Nephron progenitor cell (in vitro differentiated cells): ENCODE measurements around the gene ZNF830.

ENCODE experiments used
- DNase-seq: peaks from one replicate; pipeline ENCODE4 v3.0.0; 2021
- H3K27ac Mint-ChIP-seq: 2 replicates; pipeline ENCODE4 v1.8.0; 2021; ENCODE audit warnings: mild to moderate bottlenecking, moderate library complexity, mixed read lengths
- H3K27me3 Mint-ChIP-seq: 2 replicates; pipeline ENCODE4 v1.8.0; 2021; ENCODE audit warnings: mild to moderate bottlenecking, low read depth, mixed read lengths; ENCODE audit not compliant: poor library complexity
- H3K36me3 Mint-ChIP-seq: 2 replicates; pipeline ENCODE4 v1.8.0; 2021; ENCODE audit warnings: low read depth, mixed read lengths
- H3K4me1 Mint-ChIP-seq: 2 replicates; pipeline ENCODE4 v1.8.0; 2021; ENCODE audit warnings: mixed read lengths
- H3K4me3 Mint-ChIP-seq: 2 replicates; pipeline ENCODE4 v1.8.0; 2021; ENCODE audit warnings: mild to moderate bottlenecking, moderate library complexity, mixed read lengths
- H3K9me3 Mint-ChIP-seq: 2 replicates; pipeline ENCODE4 v1.8.0; 2021; ENCODE audit warnings: mild to moderate bottlenecking, moderate library complexity, mixed read lengths
- TF ChIP-seq, protein P1 (sequence below): fragments of 200-600 bp; sonication (generic); IDR thresholded peaks from 2 replicates; pipeline ENCODE4 v1.5.0; 2021; ENCODE audit warnings: antibody characterized with exemption

Gene ZNF830

DNA sequence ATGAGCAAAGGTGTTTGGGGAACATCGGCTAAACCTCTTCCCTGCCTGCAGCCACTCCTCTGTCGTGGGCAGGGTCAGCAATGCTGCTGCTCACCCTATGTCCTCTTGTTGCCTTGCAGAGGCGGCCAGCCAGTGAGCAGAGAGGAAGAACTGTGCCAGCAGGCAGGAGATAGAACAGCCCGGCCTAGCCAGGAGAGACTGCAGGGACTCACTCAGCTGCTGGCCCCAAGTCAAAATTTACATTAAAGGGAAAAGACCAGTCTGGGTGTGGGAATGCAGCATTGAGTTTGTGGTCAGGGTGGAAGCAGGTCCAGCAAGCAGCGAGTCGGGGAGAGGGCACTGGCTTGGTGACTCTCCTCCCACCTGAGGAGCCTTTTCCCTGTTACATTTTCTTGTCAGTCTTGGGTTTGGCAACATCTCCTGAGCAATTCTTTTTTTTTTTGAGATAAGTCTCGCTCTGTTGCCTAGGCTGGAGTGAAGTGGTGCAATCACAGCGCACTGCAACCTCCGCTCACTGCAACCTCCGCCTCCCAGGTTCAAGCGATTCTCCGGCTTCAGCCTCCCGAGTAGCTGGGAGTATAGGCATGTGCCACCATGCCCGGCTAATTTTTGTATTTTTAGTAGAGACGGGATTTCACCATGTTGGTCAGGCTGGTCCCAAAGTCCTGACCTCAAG is 41.7 kb downstream of the ZNF830 start:
- no peak overlapping the region for H3K27ac Mint-ChIP-seq
- H3K4me3 Mint-ChIP-seq, result no peak overlapping the region

DNA sequence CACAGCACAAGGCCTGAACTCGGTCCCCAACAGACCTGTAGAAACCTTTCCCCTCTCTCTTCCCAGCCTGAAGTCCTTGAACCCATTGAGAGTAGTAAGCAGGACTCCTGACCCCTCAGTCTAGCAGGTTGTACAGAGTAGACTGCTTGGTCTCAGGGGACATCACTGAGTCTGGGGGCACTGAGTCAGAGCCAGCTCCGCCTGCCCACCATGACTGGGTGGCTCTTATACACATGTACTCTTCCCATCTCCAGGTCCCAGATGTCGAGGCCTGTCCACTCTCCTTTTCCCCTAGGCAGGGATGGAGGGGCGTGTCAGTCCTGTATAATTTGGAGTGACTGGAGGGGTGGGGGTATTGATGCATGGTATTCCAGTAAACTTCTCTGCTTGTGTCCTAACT is 42.4 kb downstream of the ZNF830 start:
- TF ChIP-seq, protein P1, sequence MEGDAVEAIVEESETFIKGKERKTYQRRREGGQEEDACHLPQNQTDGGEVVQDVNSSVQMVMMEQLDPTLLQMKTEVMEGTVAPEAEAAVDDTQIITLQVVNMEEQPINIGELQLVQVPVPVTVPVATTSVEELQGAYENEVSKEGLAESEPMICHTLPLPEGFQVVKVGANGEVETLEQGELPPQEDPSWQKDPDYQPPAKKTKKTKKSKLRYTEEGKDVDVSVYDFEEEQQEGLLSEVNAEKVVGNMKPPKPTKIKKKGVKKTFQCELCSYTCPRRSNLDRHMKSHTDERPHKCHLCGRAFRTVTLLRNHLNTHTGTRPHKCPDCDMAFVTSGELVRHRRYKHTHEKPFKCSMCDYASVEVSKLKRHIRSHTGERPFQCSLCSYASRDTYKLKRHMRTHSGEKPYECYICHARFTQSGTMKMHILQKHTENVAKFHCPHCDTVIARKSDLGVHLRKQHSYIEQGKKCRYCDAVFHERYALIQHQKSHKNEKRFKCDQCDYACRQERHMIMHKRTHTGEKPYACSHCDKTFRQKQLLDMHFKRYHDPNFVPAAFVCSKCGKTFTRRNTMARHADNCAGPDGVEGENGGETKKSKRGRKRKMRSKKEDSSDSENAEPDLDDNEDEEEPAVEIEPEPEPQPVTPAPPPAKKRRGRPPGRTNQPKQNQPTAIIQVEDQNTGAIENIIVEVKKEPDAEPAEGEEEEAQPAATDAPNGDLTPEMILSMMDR, result no peak
- Mint-ChIP-seq H3K4me1 (peaks cover 8% of the 10 kb centered on the region), H3K4me3 (no peak overlapping the region), H3K27ac (peak overlapping the region; percentile 77), H3K36me3 (peaks cover 61% of the 10 kb centered on the region), H3K9me3 (no peaks in the 10 kb centered on the region), H3K27me3 (no peaks in the 10 kb centered on the region)
- no peak for DNase-seq

More for the DNA sequence above, 41.7 kb downstream of the ZNF830 start:
- Mint-ChIP-seq H3K36me3 (peaks cover 60% of the 10 kb centered on the region), H3K27me3 (no peaks in the 10 kb centered on the region), H3K9me3 (no peaks in the 10 kb centered on the region), H3K4me1 (peaks cover 8% of the 10 kb centered on the region)
- no peak for DNase-seq
- TF ChIP-seq, protein P1, result no peak

DNA sequence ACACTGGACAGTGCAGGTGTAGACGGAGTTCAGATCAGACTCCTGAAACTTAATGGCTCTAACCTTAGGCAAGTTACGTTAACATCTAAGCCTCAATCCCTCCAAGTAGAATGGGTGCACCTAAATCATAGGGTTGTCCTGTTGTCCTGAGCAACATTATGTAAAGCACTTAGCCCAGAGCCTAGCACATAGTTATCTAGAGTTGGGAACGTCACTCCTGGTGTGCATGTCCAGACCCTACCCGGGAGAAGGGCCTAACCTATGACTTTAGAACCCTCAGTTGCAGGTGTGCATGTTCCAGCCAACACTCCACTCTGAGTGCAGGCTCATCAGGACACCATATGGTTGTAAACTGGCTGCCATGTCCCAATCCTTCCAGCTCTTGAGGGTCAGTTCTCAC is 45.0 kb downstream of the ZNF830 start:
- no peak for DNase-seq
- no peak overlapping the region for H3K27ac Mint-ChIP-seq
- no peaks in the 10 kb centered on the region for H3K27me3 Mint-ChIP-seq
- H3K9me3 Mint-ChIP-seq, result no peaks in the 10 kb centered on the region
- H3K4me3 Mint-ChIP-seq, result no peak overlapping the region
- TF ChIP-seq, protein P1, result no peak
- peaks cover 55% of the 10 kb centered on the region for H3K36me3 Mint-ChIP-seq
- H3K4me1 Mint-ChIP-seq, result peaks cover 14% of the 10 kb centered on the region

DNA sequence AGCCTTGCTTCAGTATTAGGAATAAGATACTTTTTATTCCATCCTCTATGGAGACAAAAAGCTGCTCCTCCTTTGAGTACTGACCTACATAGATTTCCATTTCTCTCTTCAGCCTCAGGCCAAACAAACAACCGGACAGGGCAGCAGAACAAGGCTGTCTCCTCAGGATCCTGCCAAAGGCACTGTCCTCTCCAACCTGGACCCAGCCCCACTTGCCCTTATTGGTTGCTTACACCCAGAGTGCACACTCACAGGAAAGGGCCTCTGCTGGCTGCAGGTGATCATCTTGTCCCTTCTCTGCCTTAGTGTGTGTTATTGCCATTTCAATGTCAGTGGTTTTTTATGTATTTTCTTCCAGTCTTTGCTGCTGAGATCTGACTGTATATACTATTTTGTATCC is 45.6 kb downstream of the ZNF830 start:
- Mint-ChIP-seq H3K27ac (no peak overlapping the region), H3K4me1 (peaks cover 20% of the 10 kb centered on the region), H3K36me3 (peaks cover 49% of the 10 kb centered on the region), H3K9me3 (no peaks in the 10 kb centered on the region), H3K4me3 (no peak overlapping the region), H3K27me3 (no peaks in the 10 kb centered on the region)
- DNase-seq, result no peak
- TF ChIP-seq, protein P1, result no peak

DNA sequence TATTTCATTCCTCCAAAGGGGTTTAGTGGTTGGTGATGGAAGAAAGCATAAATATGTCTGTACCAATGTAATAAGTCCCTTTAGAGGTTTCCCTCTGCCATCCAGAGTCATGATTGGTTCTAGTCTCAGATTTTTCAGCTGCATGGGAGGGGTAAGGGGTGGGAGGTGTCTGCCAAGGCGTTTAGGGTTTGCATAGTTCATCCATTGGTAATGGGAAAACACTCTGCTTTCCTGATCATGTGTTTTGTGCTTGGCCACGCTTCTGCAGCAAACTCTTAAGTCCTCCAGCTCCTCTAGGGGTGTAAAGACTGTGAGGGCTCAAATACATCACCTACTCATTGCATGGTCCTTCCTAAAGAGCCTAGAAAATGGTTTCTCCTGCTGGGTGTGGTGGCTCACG is 48.8 kb downstream of the ZNF830 start:
- H3K4me3 Mint-ChIP-seq, result no peak overlapping the region
- no peaks in the 10 kb centered on the region for H3K9me3 Mint-ChIP-seq
- TF ChIP-seq, protein P1, result no peak
- peaks cover 34% of the 10 kb centered on the region for H3K36me3 Mint-ChIP-seq
- DNase-seq, result no peak
- no peak overlapping the region for H3K27ac Mint-ChIP-seq
- H3K4me1 Mint-ChIP-seq, result peaks cover 28% of the 10 kb centered on the region
- no peaks in the 10 kb centered on the region for H3K27me3 Mint-ChIP-seq

DNA sequence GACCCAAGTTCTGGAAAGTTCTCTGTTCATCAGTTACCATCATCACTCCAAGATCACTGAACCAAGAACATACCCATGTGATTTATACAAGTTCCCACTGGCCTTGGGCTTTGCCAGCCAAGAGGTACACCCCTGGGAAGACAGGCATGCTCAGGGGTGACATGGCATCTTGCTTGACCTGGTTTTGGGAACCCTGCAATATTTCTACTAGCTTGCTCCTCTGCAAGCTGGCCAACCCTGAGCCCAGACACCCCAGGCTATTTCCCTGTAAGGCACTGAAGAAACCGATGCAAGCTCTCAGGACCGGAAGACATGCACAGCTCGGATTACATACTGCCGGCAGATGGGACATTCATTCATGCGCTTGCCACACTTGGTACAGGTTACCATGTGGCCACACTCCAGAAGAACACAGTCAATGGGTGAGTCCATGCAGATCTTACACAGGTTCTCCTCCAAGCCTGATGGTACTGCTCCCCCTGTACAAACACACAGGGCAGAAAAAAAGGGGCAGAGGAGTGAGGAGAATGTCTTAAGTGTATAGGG is 50.4 kb downstream of the ZNF830 start:
- peaks cover 23% of the 10 kb centered on the region for H3K36me3 Mint-ChIP-seq
- peaks cover 28% of the 10 kb centered on the region for H3K4me1 Mint-ChIP-seq
- H3K9me3 Mint-ChIP-seq, result no peaks in the 10 kb centered on the region
- peak; percentile 10 for DNase-seq
- peak overlapping the region; percentile 80 for H3K27ac Mint-ChIP-seq
- H3K27me3 Mint-ChIP-seq, result no peaks in the 10 kb centered on the region
- H3K4me3 Mint-ChIP-seq, result no peak overlapping the region
- TF ChIP-seq, protein P1, result no peak
